ENCODE data around the gene ZNF217.
A peak's percentile ranks its signal among the peaks of the same experiment; 100 is the strongest.
"Not testable (repeated sequence)": the region's sequence is repeated elsewhere in the genome, so short reads cannot be mapped to it uniquely, and the experiment has no call there.

ZNF217 gene

DNA sequence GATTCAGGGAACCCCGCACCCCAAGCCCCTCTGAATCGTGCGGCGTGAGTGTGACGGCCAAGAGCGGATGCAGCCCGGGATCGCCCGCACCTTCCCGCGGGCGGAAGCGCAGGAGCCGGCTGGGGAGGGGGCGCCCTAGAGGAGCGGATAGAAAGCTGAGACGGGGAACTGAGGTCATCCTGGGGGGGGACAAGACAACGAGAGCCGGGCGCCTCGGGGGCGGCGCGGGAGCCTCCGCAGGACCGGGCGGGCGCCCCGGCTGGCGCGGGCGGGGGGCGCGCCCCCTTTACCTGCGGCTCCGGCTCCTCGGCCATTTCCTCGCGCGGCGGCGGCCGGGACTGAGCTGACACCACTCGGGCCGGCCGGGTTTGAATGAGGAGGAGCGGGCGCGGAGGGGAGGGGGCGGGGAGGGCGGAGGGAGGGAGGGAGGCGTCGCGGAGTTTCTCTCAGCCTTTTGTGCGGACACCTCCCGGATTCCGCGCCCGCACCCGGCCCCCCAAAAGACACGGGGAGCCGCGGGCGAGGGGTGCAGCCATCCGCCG is at the start of gene ZNF217:
TSS of gene ZNF217 (minus strand) at position 374 of the 542 bp plus-strand sequence. CDS start 11,013 bp downstream, outside the sequence.
- not testable (repeated sequence) for H3K9me3 ChIP-seq (ENCODE audit: control insufficient read depth, insufficient read depth, low read length); H3K9me2 ChIP-seq (replicated peaks; ENCODE audit: control insufficient read depth, low read length); H4K20me1 ChIP-seq (ENCODE audit: control insufficient read depth, insufficient read depth, low read depth, low read length); H3K36me3 ChIP-seq (ENCODE audit: control insufficient read depth, low read length); H3K27me3 ChIP-seq (ENCODE audit: control insufficient read depth, low read length)
- Histone ChIP-seq H3K4me1 (ENCODE audit: control insufficient read depth, low read length) (peaks cover 47% of the 10 kb centered on the region), H3F3A (ENCODE audit: control insufficient read depth, insufficient read depth) (peaks cover 32% of the 10 kb centered on the region), H3K79me2 (ENCODE audit: control insufficient read depth, low read length) (peaks cover 52% of the 10 kb centered on the region), H3K4me2 (ENCODE audit: low read length) (peak within 1 kb of the TSS; percentile 95), H3K27ac (ENCODE audit: low read depth, low read length) (peak within 1 kb of the TSS; percentile 95), H3K4me3 (ENCODE audit: low read length) (peak within 1 kb of the TSS; percentile 92)

DNA sequence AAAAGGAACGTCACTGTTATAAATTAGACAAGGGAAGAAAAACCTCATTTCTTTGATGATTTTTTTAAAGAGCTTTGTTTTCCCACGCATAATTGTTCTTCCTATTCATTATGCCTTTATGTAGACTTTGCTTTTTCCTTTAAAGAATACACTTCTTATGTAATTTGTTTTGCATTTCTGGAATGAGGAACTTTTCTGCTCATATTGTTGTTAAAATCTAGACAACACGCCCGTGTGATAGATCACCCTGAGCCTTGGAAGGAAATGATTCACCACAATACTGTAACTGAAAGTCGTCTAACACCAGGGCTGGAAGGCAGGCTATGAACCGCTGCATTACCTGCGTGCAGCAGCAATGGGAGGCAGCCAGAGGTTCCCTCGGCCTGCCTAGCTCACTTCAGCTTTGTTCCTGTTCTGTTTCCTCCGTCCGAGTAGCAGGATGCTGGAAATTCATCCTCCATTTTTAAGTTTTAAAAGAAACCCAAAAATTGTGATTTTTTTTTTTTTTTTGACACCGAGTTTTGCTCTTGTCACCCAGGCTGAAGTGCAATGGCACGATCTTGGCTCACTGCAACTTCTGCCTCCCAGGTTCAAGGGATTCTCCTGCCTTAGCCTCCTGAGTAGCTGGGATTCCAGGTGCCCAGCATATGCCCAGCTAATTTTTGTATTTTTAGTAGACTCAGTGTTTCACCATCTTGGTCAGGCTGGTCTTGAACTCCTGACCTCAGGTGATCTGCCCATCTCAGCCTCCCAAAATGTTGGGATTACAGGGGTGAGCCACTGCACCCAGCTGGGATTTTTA is 49.6 kb upstream of the ZNF217 start:
- Histone ChIP-seq H3K79me2 (ENCODE audit: control insufficient read depth, low read length) (no peaks in the 10 kb centered on the region), H3K27ac (ENCODE audit: low read depth, low read length) (peak overlapping the region; percentile 89), H3K36me3 (ENCODE audit: control insufficient read depth, low read length) (no peaks in the 10 kb centered on the region), H3K4me3 (ENCODE audit: low read length) (peak overlapping the region; percentile 61), H3F3A (ENCODE audit: control insufficient read depth, insufficient read depth) (peaks cover 18% of the 10 kb centered on the region), H4K20me1 (ENCODE audit: control insufficient read depth, insufficient read depth, low read depth, low read length) (no peaks in the 10 kb centered on the region), H3K4me1 (ENCODE audit: control insufficient read depth, low read length) (peaks cover 35% of the 10 kb centered on the region), H3K9me2 (replicated peaks; ENCODE audit: control insufficient read depth, low read length) (no peaks in the 10 kb centered on the region), H3K9me3 (ENCODE audit: control insufficient read depth, insufficient read depth, low read length) (no peaks in the 10 kb centered on the region), H3K4me2 (ENCODE audit: low read length) (peak overlapping the region; percentile 84), H3K27me3 (ENCODE audit: control insufficient read depth, low read length) (no peaks in the 10 kb centered on the region)
- TF ChIP-seq EZH2phosphoT487 (IDR thresholded peaks at IDR 0.05; ENCODE audit: borderline replicate concordance, low read length) = no peak

- H3K27me3 ChIP-seq (ENCODE audit: control insufficient read depth, low read length) = no peaks in the 10 kb centered on the region
- H3F3A ChIP-seq (ENCODE audit: control insufficient read depth, insufficient read depth) = peaks cover 18% of the 10 kb centered on the region
- H3K27ac ChIP-seq (ENCODE audit: low read depth, low read length) = peak overlapping the region; percentile 89
- H3K4me1 ChIP-seq (ENCODE audit: control insufficient read depth, low read length) = peaks cover 40% of the 10 kb centered on the region
- H3K9me2 ChIP-seq (replicated peaks; ENCODE audit: control insufficient read depth, low read length) = no peaks in the 10 kb centered on the region
- TF ChIP-seq EZH2phosphoT487 (IDR thresholded peaks at IDR 0.05; ENCODE audit: borderline replicate concordance, low read length) = no peak
- TF ChIP-seq, protein P1, sequence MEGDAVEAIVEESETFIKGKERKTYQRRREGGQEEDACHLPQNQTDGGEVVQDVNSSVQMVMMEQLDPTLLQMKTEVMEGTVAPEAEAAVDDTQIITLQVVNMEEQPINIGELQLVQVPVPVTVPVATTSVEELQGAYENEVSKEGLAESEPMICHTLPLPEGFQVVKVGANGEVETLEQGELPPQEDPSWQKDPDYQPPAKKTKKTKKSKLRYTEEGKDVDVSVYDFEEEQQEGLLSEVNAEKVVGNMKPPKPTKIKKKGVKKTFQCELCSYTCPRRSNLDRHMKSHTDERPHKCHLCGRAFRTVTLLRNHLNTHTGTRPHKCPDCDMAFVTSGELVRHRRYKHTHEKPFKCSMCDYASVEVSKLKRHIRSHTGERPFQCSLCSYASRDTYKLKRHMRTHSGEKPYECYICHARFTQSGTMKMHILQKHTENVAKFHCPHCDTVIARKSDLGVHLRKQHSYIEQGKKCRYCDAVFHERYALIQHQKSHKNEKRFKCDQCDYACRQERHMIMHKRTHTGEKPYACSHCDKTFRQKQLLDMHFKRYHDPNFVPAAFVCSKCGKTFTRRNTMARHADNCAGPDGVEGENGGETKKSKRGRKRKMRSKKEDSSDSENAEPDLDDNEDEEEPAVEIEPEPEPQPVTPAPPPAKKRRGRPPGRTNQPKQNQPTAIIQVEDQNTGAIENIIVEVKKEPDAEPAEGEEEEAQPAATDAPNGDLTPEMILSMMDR (IDR thresholded peaks at IDR 0.05; ENCODE audit: low read depth, low read length, poor library complexity, severe bottlenecking) = no peak
- H3K36me3 ChIP-seq (ENCODE audit: control insufficient read depth, low read length) = no peaks in the 10 kb centered on the region
- peak overlapping the region; percentile 61 for H3K4me3 ChIP-seq (ENCODE audit: low read length)
- H3K4me2 ChIP-seq (ENCODE audit: low read length) = peak overlapping the region; percentile 84
- H4K20me1 ChIP-seq (ENCODE audit: control insufficient read depth, insufficient read depth, low read depth, low read length) = no peaks in the 10 kb centered on the region
- H3K79me2 ChIP-seq (ENCODE audit: control insufficient read depth, low read length) = no peaks in the 10 kb centered on the region
- no peaks in the 10 kb centered on the region for H3K9me3 ChIP-seq (ENCODE audit: control insufficient read depth, insufficient read depth, low read length)
Observed at GRCh38 chr20:53642196-53643030, 48.8 kb upstream of the ZNF217 start.

GRCh38 chr20:53639647-53640440 is 46.2 kb upstream of the ZNF217 start:
- Histone ChIP-seq H4K20me1 (ENCODE audit: control insufficient read depth, insufficient read depth, low read depth, low read length) (no peaks in the 10 kb centered on the region), H3F3A (ENCODE audit: control insufficient read depth, insufficient read depth) (peaks cover 24% of the 10 kb centered on the region), H3K27ac (ENCODE audit: low read depth, low read length) (no peak overlapping the region), H3K4me3 (ENCODE audit: low read length) (no peak overlapping the region), H3K9me3 (ENCODE audit: control insufficient read depth, insufficient read depth, low read length) (no peaks in the 10 kb centered on the region), H3K4me1 (ENCODE audit: control insufficient read depth, low read length) (peaks cover 55% of the 10 kb centered on the region), H3K9me2 (replicated peaks; ENCODE audit: control insufficient read depth, low read length) (no peaks in the 10 kb centered on the region), H3K36me3 (ENCODE audit: control insufficient read depth, low read length) (no peaks in the 10 kb centered on the region), H3K4me2 (ENCODE audit: low read length) (no peak overlapping the region), H3K79me2 (ENCODE audit: control insufficient read depth, low read length) (no peaks in the 10 kb centered on the region), H3K27me3 (ENCODE audit: control insufficient read depth, low read length) (no peaks in the 10 kb centered on the region)
- TF ChIP-seq, protein P1 (IDR thresholded peaks at IDR 0.05; ENCODE audit: low read depth, low read length, poor library complexity, severe bottlenecking) = no peak
- TF ChIP-seq EZH2phosphoT487 (IDR thresholded peaks at IDR 0.05; ENCODE audit: borderline replicate concordance, low read length) = no peak
